IMR-90 (cell line): Measurements from ENCODE around the gene ACSM6. TPM values are rescaled to one million over a fixed set of nuclear protein-coding genes. Genes with fewer than 3 reads are reported as not detected.

Source experiments
- ATAC-seq: fragments of 200-7000 bp; cut with Tn5 transposase; 2 replicates; pipeline ENCODE4 v1.9.1; 2020; ENCODE audit warnings: low read depth, mild to moderate bottlenecking, moderate library complexity
- BruUV-seq: library from RNA; stranded (reverse); fragments of 400-500 nt; replicated peaks from 2 replicates; lab custom pipeline; 2021; lab: Mats Ljungman, UMichigan
- CTCF ChIA-PET: fragments of 300-600 bp; formaldehyde crosslinking; extraction: SDS; loops from one replicate; lab custom pipeline; 2021; ENCODE audit warnings: antibody characterized with exemption; lab: Yijun Ruan, JAX
- POLR2A ChIA-PET: fragments of 300-600 bp; sonication (Branson Sonifier 250); formaldehyde crosslinking; loops from one replicate; lab custom pipeline; 2022; ENCODE audit warnings: antibody characterized with exemption; ENCODE audit not compliant: unreplicated experiment; lab: Charles Lee
- DNase-seq: peaks from one replicate; pipeline ENCODE4 v3.0.0; 2013
- H2AFZ ChIP-seq: replicated peaks from 2 replicates; pipeline ENCODE3; 2013; ENCODE audit warnings: low read length, mild to moderate bottlenecking; ENCODE audit not compliant: poor library complexity
- H2AK5ac ChIP-seq: 2 replicates; pipeline ENCODE4 v1.6.1; 2013; ENCODE audit warnings: low read depth, low read length, inconsistent platforms
- H2AK9ac ChIP-seq: replicated peaks from 2 replicates; pipeline ENCODE3; 2013; ENCODE audit warnings: mild to moderate bottlenecking, low read depth, low read length, moderate library complexity; ENCODE audit not compliant: poor library complexity
- H2BK120ac ChIP-seq: 2 replicates; pipeline ENCODE4 v1.6.1; 2013; ENCODE audit warnings: low read depth, low read length, inconsistent platforms
- H2BK15ac ChIP-seq: 3 replicates; pipeline ENCODE4 v1.6.1; 2013; ENCODE audit warnings: low read depth, low read length, inconsistent platforms
- H2BK20ac ChIP-seq: 2 replicates; pipeline ENCODE4 v1.6.1; 2013; ENCODE audit warnings: low read depth, mild to moderate bottlenecking, inconsistent platforms, low read length, moderate library complexity
- H2BK5ac ChIP-seq: 2 replicates; pipeline ENCODE4 v1.6.1; 2013; ENCODE audit warnings: mild to moderate bottlenecking, low read depth, low read length, inconsistent platforms; ENCODE audit not compliant: poor library complexity, severe bottlenecking
- H3K14ac ChIP-seq: replicated peaks from 2 replicates; pipeline ENCODE4 v1.6.1; 2013; ENCODE audit warnings: low read depth, low read length, inconsistent platforms
- H3K18ac ChIP-seq: 2 replicates; pipeline ENCODE4 v1.6.1; 2013; ENCODE audit warnings: low read depth, low read length, control low read depth
- H3K23ac ChIP-seq: 2 replicates; pipeline ENCODE4 v1.6.1; 2013; ENCODE audit warnings: low read depth, low read length, inconsistent platforms
- H3K27ac ChIP-seq: 2 replicates; pipeline ENCODE4 v1.5.1; 2013; ENCODE audit warnings: mild to moderate bottlenecking, control low read depth, low read length; ENCODE audit not compliant: insufficient read depth
- H3K27me3 ChIP-seq: 2 replicates; pipeline ENCODE4 v1.6.1; 2013; ENCODE audit warnings: low read length; ENCODE audit not compliant: control insufficient read depth, insufficient read depth
- H3K36me3 ChIP-seq: 2 replicates; pipeline ENCODE4 v1.6.1; 2013; ENCODE audit warnings: low read length, mixed read lengths; ENCODE audit not compliant: control insufficient read depth, insufficient read depth
- H3K4ac ChIP-seq: 2 replicates; pipeline ENCODE4 v1.6.1; 2013; ENCODE audit warnings: low read depth, low read length, inconsistent platforms
- H3K4me1 ChIP-seq: 2 replicates; pipeline ENCODE4 v1.6.1; 2013; ENCODE audit warnings: low read length, mixed read lengths; ENCODE audit not compliant: control insufficient read depth, insufficient read depth
- H3K4me2 ChIP-seq: 2 replicates; pipeline ENCODE4 v1.6.1; 2013; ENCODE audit warnings: low read depth, mild to moderate bottlenecking, control low read depth, low read length, moderate library complexity
- H3K4me3 ChIP-seq: 2 replicates; pipeline ENCODE4 v1.5.1; 2013; ENCODE audit warnings: low read depth, mild to moderate bottlenecking, control low read depth, low read length, moderate library complexity; ENCODE audit not compliant: insufficient read depth
- H3K56ac ChIP-seq: 2 replicates; pipeline ENCODE4 v1.6.1; 2013; ENCODE audit warnings: low read length, inconsistent platforms; ENCODE audit not compliant: insufficient read depth; ENCODE audit errors: extremely low read depth
- H3K79me1 ChIP-seq, 2 experiments: 2 replicates each; pipeline ENCODE4 v1.6.1; 2013; ENCODE audit warnings: low read length in 2 of 2, inconsistent platforms in 1 of 2, low read depth in 1 of 2
- H3K9ac ChIP-seq: 2 replicates; pipeline ENCODE4 v1.6.1; 2013; ENCODE audit warnings: low read depth, low read length, control low read depth
- H3K9me1 ChIP-seq: 2 replicates; pipeline ENCODE4 v1.6.1; 2013; ENCODE audit warnings: low read length, inconsistent platforms; ENCODE audit not compliant: insufficient read depth
- H3K9me3 ChIP-seq: 2 replicates; pipeline ENCODE4 v1.6.1; 2013; ENCODE audit warnings: low read length; ENCODE audit not compliant: control insufficient read depth, insufficient read depth
- H4K20me1 ChIP-seq: 2 replicates; pipeline ENCODE4 v1.6.1; 2013; ENCODE audit warnings: low read length, inconsistent platforms; ENCODE audit not compliant: insufficient read depth
- H4K5ac ChIP-seq: 2 replicates; pipeline ENCODE4 v1.6.1; 2013; ENCODE audit warnings: mild to moderate bottlenecking, low read depth, low read length, control low read depth
- H4K8ac ChIP-seq, 2 experiments: 2 replicates each; pipeline ENCODE4 v1.6.1; 2013; ENCODE audit warnings: low read depth in 2 of 2, low read length in 2 of 2, control low read depth in 1 of 2, inconsistent platforms in 1 of 2
- H4K91ac ChIP-seq: 2 replicates; pipeline ENCODE4 v1.6.1; 2013; ENCODE audit warnings: low read depth, low read length, inconsistent platforms; ENCODE audit not compliant: insufficient read depth
- FOS ChIP-seq: fragments of 150-350 bp; IDR thresholded peaks from 2 replicates; pipeline ENCODE4 v1.6.1; 2016; ENCODE audit warnings: low read depth, low read length
- MAFK ChIP-seq: IDR thresholded peaks from 2 replicates; pipeline ENCODE4 v1.6.1; 2012; ENCODE audit warnings: low read depth, low read length, improper control_type of control experiment
- NFE2L2 ChIP-seq: fragments of 150-350 bp; IDR thresholded peaks from 2 replicates; pipeline ENCODE4 v1.6.1; 2016; ENCODE audit warnings: low read depth, mild to moderate bottlenecking, low read length
- RFX5 ChIP-seq: IDR thresholded peaks from 2 replicates; pipeline ENCODE4 v1.8.0; 2012; ENCODE audit warnings: low read depth, mild to moderate bottlenecking, low read length, moderate library complexity
- SMC3 ChIP-seq: fragments of 150-350 bp; IDR thresholded peaks from 2 replicates; pipeline ENCODE4 v1.6.1; 2016; ENCODE audit warnings: low read depth, mild to moderate bottlenecking, antibody characterized with exemption, low read length, moderate library complexity
- USF2 ChIP-seq: fragments of 150-350 bp; IDR thresholded peaks from 2 replicates; pipeline ENCODE4 v1.6.1; 2017; ENCODE audit warnings: mild to moderate bottlenecking, antibody characterized with exemption, low read length, low read depth
- WGBS, 2 experiments: methylation state at CpG; one replicate each; pipeline versions ENCODE4 v1.1.5 to v1.1.7; 2013; ENCODE audit warnings: missing lambda C conversion rate in 2 of 2; ENCODE audit not compliant: insufficient read length in 1 of 2; ENCODE audit errors: extremely low coverage in 2 of 2; 5-methylcytosine and 5-hydroxymethylcytosine counted together
- dilution Hi-C: fragments of 300-500 bp; cut with HindIII; formaldehyde crosslinking; loops from one replicate; pipeline ENCODE4 v1.14.3; 2018; ENCODE audit warnings: low sequenced_read_pairs; ENCODE audit not compliant: unreplicated experiment
- in situ Hi-C: fragments of 300-500 bp; cut with MboI; formaldehyde crosslinking; loops from 3 replicates; pipeline ENCODE4 v1.14.3; 2019; ENCODE audit warnings: low sequenced_read_pairs, inconsistent platforms, mixed read lengths
- intact Hi-C: fragments of 100-400 bp; cut with micrococcal nuclease; formaldehyde crosslinking; loops from 2 replicates; pipeline ENCODE4 v1.10.0; 2022
- polyA plus RNA-seq, 3 experiments: library from polyadenylated mRNA; depleted of rRNA; stranded (reverse); fragments of >200 nt; gene quantifications; 2 replicates each; pipeline ENCODE4 v1.2.3, GENCODE V29; 2012; ENCODE audit warnings: low replicate concordance in 1 of 3
- total RNA-seq: library from RNA; depleted of rRNA; stranded (reverse); fragments of >200 nt; gene quantifications from 2 replicates; pipeline ENCODE4 v1.2.3, GENCODE V29; 2012
- TF ChIP-seq, protein P1 (sequence below): conservative IDR thresholded peaks from 2 replicates; pipeline ENCODE4 v1.5.1; 2012; ENCODE audit warnings: mild to moderate bottlenecking, low read depth, low read length, improper control_type of control experiment
- TF ChIP-seq, protein P2 (sequence below): fragments of 150-350 bp; IDR thresholded peaks from 2 replicates; pipeline ENCODE4 v1.6.1; 2016; ENCODE audit warnings: low read depth, mild to moderate bottlenecking, low read length, moderate library complexity, borderline replicate concordance

Gene ACSM6
- total and polyA plus RNA-seq, 2 of the 4 experiments (the other 2 are of a cell fraction), result not detected

- no peak for DNase-seq
- H3K27me3 ChIP-seq, result no peaks in the 10 kb centered on the region
- no peak overlapping the region for H3K23ac ChIP-seq
- H3K4me3 ChIP-seq, result no peak overlapping the region
- TF ChIP-seq MAFK, result no peak
- no peak for TF ChIP-seq SMC3
- no peak for TF ChIP-seq RFX5
- no peak for TF ChIP-seq USF2
- TF ChIP-seq NFE2L2, result no peak
- TF ChIP-seq, protein P1, sequence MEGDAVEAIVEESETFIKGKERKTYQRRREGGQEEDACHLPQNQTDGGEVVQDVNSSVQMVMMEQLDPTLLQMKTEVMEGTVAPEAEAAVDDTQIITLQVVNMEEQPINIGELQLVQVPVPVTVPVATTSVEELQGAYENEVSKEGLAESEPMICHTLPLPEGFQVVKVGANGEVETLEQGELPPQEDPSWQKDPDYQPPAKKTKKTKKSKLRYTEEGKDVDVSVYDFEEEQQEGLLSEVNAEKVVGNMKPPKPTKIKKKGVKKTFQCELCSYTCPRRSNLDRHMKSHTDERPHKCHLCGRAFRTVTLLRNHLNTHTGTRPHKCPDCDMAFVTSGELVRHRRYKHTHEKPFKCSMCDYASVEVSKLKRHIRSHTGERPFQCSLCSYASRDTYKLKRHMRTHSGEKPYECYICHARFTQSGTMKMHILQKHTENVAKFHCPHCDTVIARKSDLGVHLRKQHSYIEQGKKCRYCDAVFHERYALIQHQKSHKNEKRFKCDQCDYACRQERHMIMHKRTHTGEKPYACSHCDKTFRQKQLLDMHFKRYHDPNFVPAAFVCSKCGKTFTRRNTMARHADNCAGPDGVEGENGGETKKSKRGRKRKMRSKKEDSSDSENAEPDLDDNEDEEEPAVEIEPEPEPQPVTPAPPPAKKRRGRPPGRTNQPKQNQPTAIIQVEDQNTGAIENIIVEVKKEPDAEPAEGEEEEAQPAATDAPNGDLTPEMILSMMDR, result no peak
- TF ChIP-seq, protein P2, sequence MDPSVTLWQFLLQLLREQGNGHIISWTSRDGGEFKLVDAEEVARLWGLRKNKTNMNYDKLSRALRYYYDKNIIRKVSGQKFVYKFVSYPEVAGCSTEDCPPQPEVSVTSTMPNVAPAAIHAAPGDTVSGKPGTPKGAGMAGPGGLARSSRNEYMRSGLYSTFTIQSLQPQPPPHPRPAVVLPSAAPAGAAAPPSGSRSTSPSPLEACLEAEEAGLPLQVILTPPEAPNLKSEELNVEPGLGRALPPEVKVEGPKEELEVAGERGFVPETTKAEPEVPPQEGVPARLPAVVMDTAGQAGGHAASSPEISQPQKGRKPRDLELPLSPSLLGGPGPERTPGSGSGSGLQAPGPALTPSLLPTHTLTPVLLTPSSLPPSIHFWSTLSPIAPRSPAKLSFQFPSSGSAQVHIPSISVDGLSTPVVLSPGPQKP, result no peak
- TF ChIP-seq FOS, result no peak
- H3K9ac ChIP-seq, result no peak overlapping the region
- no peak overlapping the region for H3K27ac ChIP-seq
- H2BK120ac ChIP-seq, result no peak overlapping the region
- H2BK5ac ChIP-seq, result no peak overlapping the region
- no peak overlapping the region for H3K4ac ChIP-seq
- intact Hi-C loops (no loop called here), dilution Hi-C loops (no loop called here), in situ Hi-C loops (no loop called here)
- no peak overlapping the region for H2AK5ac ChIP-seq
- H3K9me1 ChIP-seq, result peaks cover 15% of the 10 kb centered on the region
- no CpG with 5 or more reads among the region's 3 CpGs for WGBS, 2 experiments
- ChIA-PET POLR2A (no interaction called here), CTCF (no interaction called here)
- H3K56ac ChIP-seq, result no peak overlapping the region
- no peak overlapping the region for H2AK9ac ChIP-seq
- H4K5ac ChIP-seq, result no peak overlapping the region
- BruUV-seq, result no TSS peak
- no peak overlapping the region for H4K91ac ChIP-seq
- no peak overlapping the region for H4K8ac ChIP-seq
- H4K20me1 ChIP-seq, result no peaks in the 10 kb centered on the region
- no peak overlapping the region for H2BK15ac ChIP-seq
- H3K4me1 ChIP-seq, result peaks cover 19% of the 10 kb centered on the region
- no peak overlapping the region for H3K14ac ChIP-seq
- no peak for ATAC-seq
- H3K4me2 ChIP-seq, result no peak overlapping the region
- H3K18ac ChIP-seq, result no peak overlapping the region
- H2BK20ac ChIP-seq, result no peak overlapping the region
- peaks cover 28 to 69% of the 10 kb centered on the region in 2 experiments for H3K79me1 ChIP-seq
- H3K9me3 ChIP-seq, result no peaks in the 10 kb centered on the region
- peaks cover 55% of the 10 kb centered on the region for H3K36me3 ChIP-seq
- no peak overlapping the region for H2AFZ ChIP-seq
Observed at GRCh38 chr10:95267251-95267650, 73.2 kb downstream of the ACSM6 start.
